Activated CD4-positive, alpha-beta T cell treated with anti-CD3 and anti-CD28 coated beads, Interleukin-2, amount 10 ng/mL, durations not matched to agents 7 days and 5 days (primary cell): Measurements from ENCODE around the gene NFIA. TPM values are rescaled to one million over a fixed set of nuclear protein-coding genes. Genes with fewer than 3 reads are reported as not detected.
"Not testable (repeated sequence)": the region's sequence is repeated elsewhere in the genome, so short reads cannot be mapped to it uniquely, and the experiment has no call there.

ENCODE experiments used
- CTCF ChIA-PET: fragments of 350-600 bp; sonication (Branson Sonifier 250); formaldehyde crosslinking; loops from one replicate; lab custom pipeline; 2021; ENCODE audit warnings: antibody characterized with exemption; lab: Charles Lee
- POLR2A ChIA-PET: fragments of 350-600 bp; sonication (Branson Sonifier 250); formaldehyde crosslinking; loops from one replicate; lab custom pipeline; 2021; ENCODE audit warnings: antibody characterized with exemption; lab: Charles Lee
- DNase-seq: peaks from one replicate; pipeline ENCODE4 v3.0.0-alpha.2; 2020
- H3K27ac Mint-ChIP-seq: one replicate; pipeline ENCODE4 v1.8.0; 2021; ENCODE audit warnings: mild to moderate bottlenecking, moderate library complexity, mixed read lengths
- H3K27me3 Mint-ChIP-seq: one replicate; pipeline ENCODE4 v1.8.0; 2021; ENCODE audit warnings: mixed read lengths
- H3K36me3 Mint-ChIP-seq: one replicate; pipeline ENCODE4 v1.8.0; 2021; ENCODE audit warnings: low read depth, mixed read lengths
- H3K4me1 Mint-ChIP-seq: one replicate; pipeline ENCODE4 v1.8.0; 2021; ENCODE audit warnings: mixed read lengths
- H3K4me3 Mint-ChIP-seq: one replicate; pipeline ENCODE4 v1.8.0; 2021; ENCODE audit warnings: mild to moderate bottlenecking, moderate library complexity, mixed read lengths
- H3K9me3 Mint-ChIP-seq: one replicate; pipeline ENCODE4 v1.8.0; 2021; ENCODE audit warnings: mixed read lengths
- total RNA-seq, 2 experiments: library from RNA; stranded (reverse); gene quantifications; one replicate each; pipeline ENCODE4 v1.2.3, GENCODE V29; 2021

NFIA gene
- total RNA-seq, 2 experiments from 2014 or later, result 0.97 to 1.6 TPM

DNA sequence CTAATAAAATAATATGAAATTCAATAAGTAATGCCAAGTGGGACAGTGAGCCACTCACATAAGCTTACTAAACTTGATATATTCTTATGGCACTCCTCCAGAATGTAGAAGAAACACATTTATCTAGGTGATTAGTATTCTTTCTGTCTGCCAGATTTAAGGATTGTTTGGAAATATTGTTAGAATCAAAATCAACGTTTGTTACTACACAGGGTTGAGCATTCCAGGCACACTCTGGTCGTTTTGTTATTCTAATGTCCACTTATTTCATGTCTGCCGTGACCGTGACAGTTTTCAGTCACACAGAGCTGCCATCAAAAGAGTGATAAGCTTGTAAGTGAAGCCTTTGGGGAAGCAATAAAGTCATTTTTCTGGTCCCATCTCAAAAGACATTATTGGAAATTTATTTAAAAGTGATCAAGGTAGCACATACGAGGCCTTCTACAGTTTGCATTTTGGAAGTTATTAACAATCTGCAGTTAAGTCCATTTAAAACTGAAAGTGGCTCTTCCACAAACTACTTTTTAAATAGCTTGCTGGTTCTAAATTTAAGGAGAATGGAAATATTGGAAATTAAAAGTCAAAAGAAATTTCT is 38.0 kb downstream of the NFIA start:
- Mint-ChIP-seq H3K4me1 (no peaks in the 10 kb centered on the region), H3K27me3 (peaks cover 2% of the 10 kb centered on the region), H3K36me3 (no peaks in the 10 kb centered on the region), H3K9me3 (no peaks in the 10 kb centered on the region), H3K27ac (no peak overlapping the region), H3K4me3 (no peak overlapping the region)
- ChIA-PET POLR2A (no interaction called here), CTCF (no interaction called here)
- no peak for DNase-seq

DNA sequence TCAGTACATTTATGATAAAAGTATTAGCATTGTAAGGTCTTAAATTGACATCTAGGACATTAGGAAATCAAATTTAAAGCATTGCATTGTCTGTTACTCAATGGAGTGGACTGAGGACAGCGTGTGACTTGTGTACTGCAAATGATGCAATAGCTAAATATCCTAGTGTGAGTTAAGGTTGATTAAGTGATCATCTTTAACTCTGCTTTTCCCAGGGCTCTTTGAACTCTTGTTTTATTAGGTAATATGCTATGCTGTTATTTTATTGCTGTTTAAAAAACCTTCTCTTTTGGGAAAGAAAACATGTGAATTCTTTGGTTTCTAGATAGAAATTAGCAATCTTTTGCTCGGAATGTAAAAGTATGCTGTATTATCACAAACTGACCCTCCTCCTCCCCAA is 38.6 kb downstream of the NFIA start:
- no peaks in the 10 kb centered on the region for H3K36me3 Mint-ChIP-seq
- no peak for DNase-seq
- no peaks in the 10 kb centered on the region for H3K9me3 Mint-ChIP-seq
- no peak overlapping the region for H3K27ac Mint-ChIP-seq
- POLR2A ChIA-PET, result no interaction called here
- CTCF ChIA-PET, result no interaction called here
- H3K4me3 Mint-ChIP-seq, result no peak overlapping the region
- H3K27me3 Mint-ChIP-seq, result peaks cover 2% of the 10 kb centered on the region
- H3K4me1 Mint-ChIP-seq, result no peaks in the 10 kb centered on the region

DNA sequence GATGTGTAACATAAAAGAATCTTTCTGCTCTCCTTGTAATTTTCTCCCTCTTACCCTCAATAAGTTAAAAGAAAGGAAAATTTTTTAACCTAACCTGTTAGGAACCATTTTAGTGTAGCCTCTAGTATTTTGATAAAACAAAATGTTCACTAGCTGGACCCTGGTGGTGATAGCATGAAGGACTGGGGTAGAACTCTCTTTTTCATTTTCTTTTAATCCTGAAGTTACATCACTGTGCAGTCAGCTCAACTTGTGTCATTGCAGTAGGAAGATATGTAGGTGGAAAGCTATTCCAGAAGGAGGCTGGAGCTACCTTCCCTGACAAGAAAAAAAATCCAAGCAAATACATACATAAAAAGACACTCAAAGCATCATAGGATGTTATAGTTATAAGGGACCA is 39.3 kb downstream of the NFIA start:
- Mint-ChIP-seq H3K4me3 (no peak overlapping the region), H3K4me1 (no peaks in the 10 kb centered on the region), H3K36me3 (no peaks in the 10 kb centered on the region), H3K9me3 (no peaks in the 10 kb centered on the region), H3K27ac (no peak overlapping the region), H3K27me3 (peaks cover 2% of the 10 kb centered on the region)
- DNase-seq, result no peak
- CTCF ChIA-PET, result no interaction called here
- POLR2A ChIA-PET, result no interaction called here

DNA sequence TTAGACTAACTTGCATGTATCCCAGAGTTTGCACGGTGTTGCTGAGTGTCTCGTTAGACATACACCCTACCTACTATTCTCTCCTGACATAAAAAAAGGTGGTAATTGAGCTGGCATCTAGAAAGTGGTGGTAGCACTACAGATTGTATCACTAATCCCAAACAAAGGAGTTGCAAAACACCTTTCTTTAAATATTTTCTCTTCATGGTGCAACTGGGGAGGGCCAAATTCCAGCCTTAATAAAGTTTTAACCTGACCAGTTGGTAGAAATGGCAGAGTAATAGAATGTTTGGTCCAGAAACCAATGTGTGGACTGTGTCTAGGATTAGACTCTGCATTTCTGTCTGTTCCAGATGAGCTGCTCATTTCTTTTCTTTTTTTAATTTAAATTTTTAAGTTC is 40.0 kb downstream of the NFIA start:
- CTCF ChIA-PET, result interaction anchor here (0.6 to 0.9 kb wide), 5 partner anchors 13 to 144 kb away, joined by 3 to 5 read pairs (median 3); no protein-coding TSS in a partner anchor
- no peak overlapping the region for H3K27ac Mint-ChIP-seq
- H3K27me3 Mint-ChIP-seq, result peaks cover 2% of the 10 kb centered on the region
- DNase-seq, result no peak
- no peak overlapping the region for H3K4me3 Mint-ChIP-seq
- POLR2A ChIA-PET, result interaction anchor here (0.8 kb wide), 1 partner anchor 210 kb away, joined by 3 read pairs; no protein-coding TSS in a partner anchor
- no peaks in the 10 kb centered on the region for H3K9me3 Mint-ChIP-seq
- H3K36me3 Mint-ChIP-seq, result no peaks in the 10 kb centered on the region
- no peaks in the 10 kb centered on the region for H3K4me1 Mint-ChIP-seq

DNA sequence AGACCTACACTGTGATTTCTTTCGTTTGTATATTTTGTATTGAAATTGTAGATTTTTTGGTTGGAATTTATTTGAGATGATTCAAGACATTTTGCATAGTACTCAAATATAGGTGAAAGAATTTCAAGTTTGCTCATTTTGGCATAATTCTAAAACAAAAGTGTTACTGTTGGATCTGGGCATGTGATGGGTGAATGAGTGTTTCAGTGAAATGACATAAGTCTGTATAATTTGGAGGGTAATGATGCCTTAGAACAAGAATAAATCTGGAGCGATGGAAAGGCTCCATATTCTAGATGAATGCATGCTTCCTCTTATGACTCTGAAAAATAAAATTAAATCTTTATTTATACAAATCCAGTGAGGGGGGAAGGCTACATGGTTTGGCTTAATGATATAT is 41.0 kb downstream of the NFIA start:
- DNase-seq, result no peak
- H3K9me3 Mint-ChIP-seq, result no peaks in the 10 kb centered on the region
- no peaks in the 10 kb centered on the region for H3K4me1 Mint-ChIP-seq
- no peak overlapping the region for H3K4me3 Mint-ChIP-seq
- ChIA-PET CTCF (no interaction called here), POLR2A (no interaction called here)
- H3K27ac Mint-ChIP-seq, result no peak overlapping the region
- H3K27me3 Mint-ChIP-seq, result peaks cover 2% of the 10 kb centered on the region
- H3K36me3 Mint-ChIP-seq, result no peaks in the 10 kb centered on the region

DNA sequence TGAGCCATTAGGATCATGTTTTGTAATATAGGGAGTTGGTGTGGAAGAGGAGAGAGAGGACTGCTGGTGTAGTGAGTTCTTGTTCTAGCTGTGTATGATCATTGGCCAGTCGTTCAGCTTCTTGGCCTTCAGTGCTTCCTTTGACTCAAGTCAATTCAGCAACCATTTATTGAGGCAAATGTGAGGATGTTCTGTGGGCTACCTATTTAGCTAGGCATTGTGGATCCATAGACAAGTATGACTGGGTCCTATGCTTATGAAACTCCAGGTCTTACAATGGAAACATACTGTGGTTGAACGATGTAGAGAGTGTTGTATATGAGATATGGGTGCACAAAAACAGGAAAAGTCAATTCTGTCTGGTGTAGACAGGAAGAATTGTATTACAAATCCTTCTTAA is 41.7 kb downstream of the NFIA start:
- CTCF ChIA-PET, result no interaction called here
- Mint-ChIP-seq H3K4me1 (no peaks in the 10 kb centered on the region), H3K27me3 (peaks cover 1% of the 10 kb centered on the region), H3K27ac (no peak overlapping the region), H3K36me3 (no peaks in the 10 kb centered on the region), H3K9me3 (no peaks in the 10 kb centered on the region), H3K4me3 (no peak overlapping the region)
- POLR2A ChIA-PET, result no interaction called here
- no peak for DNase-seq

DNA sequence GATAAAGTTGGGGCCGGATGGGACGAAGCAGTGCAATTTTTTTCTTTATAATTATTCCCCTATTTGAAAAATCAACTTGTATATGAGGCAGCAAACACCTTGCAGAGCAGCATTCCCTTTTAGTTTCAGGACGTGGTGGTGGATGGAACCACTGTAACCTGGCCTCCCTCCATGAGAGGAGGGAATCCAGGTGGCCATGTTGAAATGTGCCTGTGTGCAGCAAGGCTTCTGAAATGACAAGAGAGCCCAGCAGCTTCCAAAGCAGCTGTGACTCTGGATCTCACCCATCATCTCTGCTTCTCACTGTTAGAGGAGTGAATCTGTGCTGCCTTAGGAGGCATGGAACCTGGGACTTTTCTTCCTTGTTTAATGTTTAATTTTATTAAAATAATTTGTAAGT is 42.3 kb downstream of the NFIA start:
- DNase-seq, result no peak
- ChIA-PET CTCF (no interaction called here), POLR2A (no interaction called here)
- H3K27me3 Mint-ChIP-seq, result no peaks in the 10 kb centered on the region
- no peaks in the 10 kb centered on the region for H3K4me1 Mint-ChIP-seq
- H3K27ac Mint-ChIP-seq, result no peak overlapping the region
- no peaks in the 10 kb centered on the region for H3K9me3 Mint-ChIP-seq
- H3K4me3 Mint-ChIP-seq, result no peak overlapping the region
- no peaks in the 10 kb centered on the region for H3K36me3 Mint-ChIP-seq

DNA sequence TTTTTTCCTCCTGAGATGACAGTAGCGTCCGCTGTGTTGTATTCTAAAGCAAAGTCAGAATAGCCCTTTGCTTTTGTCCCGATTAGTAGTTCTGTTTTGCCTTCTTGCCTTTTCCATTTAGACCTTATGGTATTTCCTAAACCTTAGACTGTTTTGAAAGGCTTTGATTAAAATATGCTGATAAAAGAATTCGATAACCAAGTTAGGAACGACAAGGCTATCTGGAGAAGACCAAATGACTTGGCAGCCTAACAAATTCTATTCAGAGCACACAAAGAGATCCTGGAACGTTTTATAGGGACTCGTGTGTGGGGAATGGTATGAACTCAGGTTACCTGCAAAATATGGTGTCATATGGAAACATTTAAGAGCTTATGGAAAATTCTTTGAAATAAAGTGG is 42.9 kb downstream of the NFIA start:
- POLR2A ChIA-PET, result no interaction called here
- CTCF ChIA-PET, result interaction anchor here (0.6 kb wide), 1 partner anchor 90 kb away, joined by 4 read pairs; no protein-coding TSS in a partner anchor

DNA sequence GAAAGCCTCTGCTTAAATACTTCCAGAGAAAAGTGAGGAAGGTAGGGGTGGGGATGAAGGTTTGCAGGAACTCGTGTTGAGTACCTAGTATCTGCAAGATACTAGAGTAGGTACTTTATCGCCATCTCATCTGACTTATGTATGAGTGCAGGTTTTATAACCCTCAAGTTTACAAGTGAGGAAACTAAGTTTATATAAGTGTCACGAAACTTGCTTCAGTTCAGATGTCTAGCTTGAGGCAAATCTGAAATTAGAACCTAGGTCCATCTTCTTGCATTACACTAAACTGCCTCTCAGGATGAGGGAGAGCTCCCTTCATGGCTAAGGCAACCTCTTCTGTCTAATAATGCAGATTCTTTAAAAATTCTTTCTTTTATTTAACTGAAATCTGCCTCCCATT is 43.5 kb downstream of the NFIA start:
- Mint-ChIP-seq H3K27me3 (peaks cover 4% of the 10 kb centered on the region), H3K4me1 (no peaks in the 10 kb centered on the region), H3K4me3 (no peak overlapping the region), H3K36me3 (no peaks in the 10 kb centered on the region), H3K27ac (no peak overlapping the region), H3K9me3 (no peaks in the 10 kb centered on the region)
- POLR2A ChIA-PET, result no interaction called here
- CTCF ChIA-PET, result interaction anchor here (0.6 to 2.0 kb wide), 2 partner anchors 14 to 90 kb away, joined by 4 to 5 read pairs; no protein-coding TSS in a partner anchor
- DNase-seq, result no peak

More for the DNA sequence above, 42.9 kb downstream of the NFIA start:
- Mint-ChIP-seq H3K27ac (no peak overlapping the region), H3K36me3 (no peaks in the 10 kb centered on the region), H3K9me3 (no peaks in the 10 kb centered on the region), H3K27me3 (peaks cover under 1% of the 10 kb centered on the region), H3K4me1 (no peaks in the 10 kb centered on the region), H3K4me3 (no peak overlapping the region)
- no peak for DNase-seq

DNA sequence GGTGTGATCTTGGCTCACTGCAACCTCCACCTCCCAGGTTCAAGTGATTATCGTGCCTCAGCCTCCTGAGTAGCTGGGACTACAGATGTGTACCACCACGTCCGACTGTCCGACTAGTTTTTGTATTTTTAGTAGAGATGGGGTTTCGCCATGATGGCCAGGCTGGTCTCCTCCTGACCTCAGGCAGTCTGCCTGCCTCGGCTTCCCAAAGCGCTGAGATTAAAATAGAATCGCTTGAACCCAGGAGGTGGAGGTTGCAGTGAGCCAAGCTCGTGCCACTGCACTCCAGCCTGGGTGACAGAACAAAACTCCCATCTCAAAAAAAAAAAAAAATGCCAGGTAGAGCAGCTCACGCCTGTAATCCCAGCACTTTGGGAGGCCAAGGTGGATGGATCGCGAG is 44.5 kb downstream of the NFIA start:
- H3K27me3 Mint-ChIP-seq, POLR2A ChIA-PET: not testable (repeated sequence)

DNA sequence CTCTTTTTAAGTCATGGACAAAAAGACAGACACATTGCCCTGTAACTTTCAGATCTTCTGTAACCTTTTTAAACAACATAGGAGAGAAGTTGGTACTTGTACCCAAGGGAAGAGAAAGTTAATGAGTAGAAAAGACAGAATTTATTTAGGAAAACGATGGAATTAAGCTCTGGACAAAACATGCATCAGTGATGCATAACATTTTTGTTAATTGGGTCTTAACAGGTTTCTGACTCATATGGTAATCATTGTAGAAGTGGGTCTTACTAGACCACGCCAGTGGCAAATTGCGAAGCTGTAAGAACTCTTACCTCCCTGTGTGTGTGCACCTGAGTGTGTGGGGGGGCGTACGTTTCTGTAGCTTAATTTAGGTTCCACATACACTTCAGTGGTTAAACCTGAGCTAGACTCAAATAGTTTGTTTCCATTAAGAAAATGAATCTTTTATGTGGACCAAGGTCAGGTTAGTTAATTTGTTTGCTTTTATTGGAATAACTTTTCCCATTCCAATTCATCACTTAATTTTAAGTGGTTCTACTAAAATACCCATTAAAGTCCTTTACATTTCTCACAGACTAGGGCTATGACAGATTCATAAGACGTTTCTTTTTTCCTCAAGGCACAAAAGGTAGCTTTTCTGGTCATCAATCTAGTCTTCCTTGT is 48.1 kb downstream of the NFIA start:
- CTCF ChIA-PET, result interaction anchor here (0.6 kb wide), 1 partner anchor 105 kb away, joined by 4 read pairs; no protein-coding TSS in a partner anchor
- Mint-ChIP-seq H3K27ac (no peak overlapping the region), H3K9me3 (no peaks in the 10 kb centered on the region), H3K4me3 (no peak overlapping the region), H3K27me3 (peaks cover 4% of the 10 kb centered on the region), H3K36me3 (no peaks in the 10 kb centered on the region), H3K4me1 (peaks cover 6% of the 10 kb centered on the region)
- no peak for DNase-seq
- POLR2A ChIA-PET, result no interaction called here

More for the DNA sequence above, 44.5 kb downstream of the NFIA start:
- H3K9me3 Mint-ChIP-seq, H3K4me1 Mint-ChIP-seq, H3K36me3 Mint-ChIP-seq, DNase-seq, H3K4me3 Mint-ChIP-seq, H3K27ac Mint-ChIP-seq: not testable (repeated sequence)
- CTCF ChIA-PET, result interaction anchor here (0.6 to 2.0 kb wide), 2 partner anchors 13 to 380 kb away, joined by 3 to 5 read pairs; no protein-coding TSS in a partner anchor

DNA sequence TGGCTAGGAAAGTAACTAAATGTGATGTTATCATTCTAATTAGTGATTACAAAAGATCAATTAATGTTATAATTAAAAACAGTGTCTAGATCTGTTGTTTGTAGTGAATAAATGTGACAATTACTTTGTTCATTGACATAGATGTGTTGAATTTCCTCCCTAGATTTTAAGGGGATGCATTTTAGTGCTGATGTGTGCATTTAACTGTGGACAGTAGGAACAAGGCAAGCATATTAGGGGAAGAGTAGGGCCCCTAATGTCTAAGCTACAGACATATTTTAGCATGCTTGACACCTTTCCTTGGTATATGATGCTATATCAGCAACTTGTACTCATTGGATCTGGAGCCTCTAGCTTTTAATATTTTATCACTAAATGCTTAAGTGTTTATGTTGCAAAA is 48.9 kb downstream of the NFIA start:
- CTCF ChIA-PET, result interaction anchor here (1.2 kb wide), 1 partner anchor 10 kb away, joined by 4 read pairs; no protein-coding TSS in a partner anchor

DNA sequence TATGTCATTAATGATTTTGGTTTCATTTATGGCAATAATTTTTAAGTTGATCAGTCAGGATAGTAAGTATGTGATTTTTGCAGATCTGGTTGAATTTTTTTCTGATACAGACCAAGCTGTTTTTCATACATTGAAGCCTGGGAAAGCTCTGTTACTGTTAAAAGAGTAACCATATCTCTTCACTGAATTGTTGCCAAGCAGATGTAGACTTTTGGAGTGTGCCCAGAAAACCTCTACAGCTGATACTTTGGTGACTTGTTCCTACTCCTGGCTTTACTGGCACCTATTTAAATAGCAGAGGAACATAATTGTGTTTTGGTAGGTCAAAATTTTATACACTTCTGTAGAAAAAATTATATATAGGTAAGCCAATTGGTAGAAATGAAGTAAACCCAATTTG is 49.4 kb downstream of the NFIA start:
- no peaks in the 10 kb centered on the region for H3K36me3 Mint-ChIP-seq
- H3K4me1 Mint-ChIP-seq, result peaks cover 6% of the 10 kb centered on the region
- ChIA-PET CTCF (interaction anchor here (1.2 kb wide), 1 partner anchor 9 kb away, joined by 4 read pairs; no protein-coding TSS in a partner anchor), POLR2A (no interaction called here)
- H3K27ac Mint-ChIP-seq, result no peak overlapping the region
- no peak overlapping the region for H3K4me3 Mint-ChIP-seq
- peaks cover 4% of the 10 kb centered on the region for H3K27me3 Mint-ChIP-seq
- H3K9me3 Mint-ChIP-seq, result no peaks in the 10 kb centered on the region
- DNase-seq, result no peak

More for the DNA sequence above, 48.9 kb downstream of the NFIA start:
- Mint-ChIP-seq H3K4me1 (peaks cover 6% of the 10 kb centered on the region), H3K27ac (no peak overlapping the region), H3K27me3 (peaks cover 4% of the 10 kb centered on the region), H3K4me3 (no peak overlapping the region), H3K9me3 (no peaks in the 10 kb centered on the region), H3K36me3 (no peaks in the 10 kb centered on the region)
- POLR2A ChIA-PET, result no interaction called here
- DNase-seq, result no peak
